IMR-90 (cell line): ENCODE measurements around the gene DOCK2. TPM values are rescaled to one million over a fixed set of nuclear protein-coding genes. Genes with fewer than 3 reads are reported as not detected.

Source experiments
- ATAC-seq: fragments of 200-7000 bp; cut with Tn5 transposase; 2 replicates; pipeline ENCODE4 v1.9.1; 2020; ENCODE audit warnings: low read depth, mild to moderate bottlenecking, moderate library complexity
- BruUV-seq: library from RNA; stranded (reverse); fragments of 400-500 nt; replicated peaks from 2 replicates; lab custom pipeline; 2021; lab: Mats Ljungman, UMichigan
- CTCF ChIA-PET: fragments of 300-600 bp; formaldehyde crosslinking; extraction: SDS; loops from one replicate; lab custom pipeline; 2021; ENCODE audit warnings: antibody characterized with exemption; lab: Yijun Ruan, JAX
- POLR2A ChIA-PET: fragments of 300-600 bp; sonication (Branson Sonifier 250); formaldehyde crosslinking; loops from one replicate; lab custom pipeline; 2022; ENCODE audit warnings: antibody characterized with exemption; ENCODE audit not compliant: unreplicated experiment; lab: Charles Lee
- DNase-seq: peaks from one replicate; pipeline ENCODE4 v3.0.0; 2013
- H2AFZ ChIP-seq: replicated peaks from 2 replicates; pipeline ENCODE3; 2013; ENCODE audit warnings: low read length, mild to moderate bottlenecking; ENCODE audit not compliant: poor library complexity
- H2AK5ac ChIP-seq: 2 replicates; pipeline ENCODE4 v1.6.1; 2013; ENCODE audit warnings: low read depth, low read length, inconsistent platforms
- H2AK9ac ChIP-seq: replicated peaks from 2 replicates; pipeline ENCODE3; 2013; ENCODE audit warnings: mild to moderate bottlenecking, low read depth, low read length, moderate library complexity; ENCODE audit not compliant: poor library complexity
- H2BK120ac ChIP-seq: 2 replicates; pipeline ENCODE4 v1.6.1; 2013; ENCODE audit warnings: low read depth, low read length, inconsistent platforms
- H2BK15ac ChIP-seq: 3 replicates; pipeline ENCODE4 v1.6.1; 2013; ENCODE audit warnings: low read depth, low read length, inconsistent platforms
- H2BK20ac ChIP-seq: 2 replicates; pipeline ENCODE4 v1.6.1; 2013; ENCODE audit warnings: low read depth, mild to moderate bottlenecking, inconsistent platforms, low read length, moderate library complexity
- H2BK5ac ChIP-seq: 2 replicates; pipeline ENCODE4 v1.6.1; 2013; ENCODE audit warnings: mild to moderate bottlenecking, low read depth, low read length, inconsistent platforms; ENCODE audit not compliant: poor library complexity, severe bottlenecking
- H3K14ac ChIP-seq: replicated peaks from 2 replicates; pipeline ENCODE4 v1.6.1; 2013; ENCODE audit warnings: low read depth, low read length, inconsistent platforms
- H3K18ac ChIP-seq: 2 replicates; pipeline ENCODE4 v1.6.1; 2013; ENCODE audit warnings: low read depth, low read length, control low read depth
- H3K23ac ChIP-seq: 2 replicates; pipeline ENCODE4 v1.6.1; 2013; ENCODE audit warnings: low read depth, low read length, inconsistent platforms
- H3K27ac ChIP-seq: 2 replicates; pipeline ENCODE4 v1.5.1; 2013; ENCODE audit warnings: mild to moderate bottlenecking, control low read depth, low read length; ENCODE audit not compliant: insufficient read depth
- H3K27me3 ChIP-seq: 2 replicates; pipeline ENCODE4 v1.6.1; 2013; ENCODE audit warnings: low read length; ENCODE audit not compliant: control insufficient read depth, insufficient read depth
- H3K36me3 ChIP-seq: 2 replicates; pipeline ENCODE4 v1.6.1; 2013; ENCODE audit warnings: low read length, mixed read lengths; ENCODE audit not compliant: control insufficient read depth, insufficient read depth
- H3K4ac ChIP-seq: 2 replicates; pipeline ENCODE4 v1.6.1; 2013; ENCODE audit warnings: low read depth, low read length, inconsistent platforms
- H3K4me1 ChIP-seq: 2 replicates; pipeline ENCODE4 v1.6.1; 2013; ENCODE audit warnings: low read length, mixed read lengths; ENCODE audit not compliant: control insufficient read depth, insufficient read depth
- H3K4me2 ChIP-seq: 2 replicates; pipeline ENCODE4 v1.6.1; 2013; ENCODE audit warnings: low read depth, mild to moderate bottlenecking, control low read depth, low read length, moderate library complexity
- H3K4me3 ChIP-seq: 2 replicates; pipeline ENCODE4 v1.5.1; 2013; ENCODE audit warnings: low read depth, mild to moderate bottlenecking, control low read depth, low read length, moderate library complexity; ENCODE audit not compliant: insufficient read depth
- H3K56ac ChIP-seq: 2 replicates; pipeline ENCODE4 v1.6.1; 2013; ENCODE audit warnings: low read length, inconsistent platforms; ENCODE audit not compliant: insufficient read depth; ENCODE audit errors: extremely low read depth
- H3K79me1 ChIP-seq, 2 experiments: 2 replicates each; pipeline ENCODE4 v1.6.1; 2013; ENCODE audit warnings: low read length in 2 of 2, inconsistent platforms in 1 of 2, low read depth in 1 of 2
- H3K9ac ChIP-seq: 2 replicates; pipeline ENCODE4 v1.6.1; 2013; ENCODE audit warnings: low read depth, low read length, control low read depth
- H3K9me1 ChIP-seq: 2 replicates; pipeline ENCODE4 v1.6.1; 2013; ENCODE audit warnings: low read length, inconsistent platforms; ENCODE audit not compliant: insufficient read depth
- H3K9me3 ChIP-seq: 2 replicates; pipeline ENCODE4 v1.6.1; 2013; ENCODE audit warnings: low read length; ENCODE audit not compliant: control insufficient read depth, insufficient read depth
- H4K20me1 ChIP-seq: 2 replicates; pipeline ENCODE4 v1.6.1; 2013; ENCODE audit warnings: low read length, inconsistent platforms; ENCODE audit not compliant: insufficient read depth
- H4K5ac ChIP-seq: 2 replicates; pipeline ENCODE4 v1.6.1; 2013; ENCODE audit warnings: mild to moderate bottlenecking, low read depth, low read length, control low read depth
- H4K8ac ChIP-seq, 2 experiments: 2 replicates each; pipeline ENCODE4 v1.6.1; 2013; ENCODE audit warnings: low read depth in 2 of 2, low read length in 2 of 2, control low read depth in 1 of 2, inconsistent platforms in 1 of 2
- H4K91ac ChIP-seq: 2 replicates; pipeline ENCODE4 v1.6.1; 2013; ENCODE audit warnings: low read depth, low read length, inconsistent platforms; ENCODE audit not compliant: insufficient read depth
- BHLHE40 ChIP-seq: fragments of 150-350 bp; IDR thresholded peaks from 2 replicates; pipeline ENCODE4 v1.6.1; 2016; ENCODE audit warnings: mild to moderate bottlenecking, low read depth, low read length
- CHD1 ChIP-seq: IDR thresholded peaks from 2 replicates; pipeline ENCODE4 v1.6.1; 2012; ENCODE audit warnings: low read depth, low read length, improper control_type of control experiment
- ELK1 ChIP-seq: fragments of 150-350 bp; IDR thresholded peaks from 2 replicates; pipeline ENCODE4 v1.6.1; 2016; ENCODE audit warnings: low read depth, mild to moderate bottlenecking, low read length, moderate library complexity, borderline replicate concordance
- FOS ChIP-seq: fragments of 150-350 bp; IDR thresholded peaks from 2 replicates; pipeline ENCODE4 v1.6.1; 2016; ENCODE audit warnings: low read depth, low read length
- MAFK ChIP-seq: IDR thresholded peaks from 2 replicates; pipeline ENCODE4 v1.6.1; 2012; ENCODE audit warnings: low read depth, low read length, improper control_type of control experiment
- NFE2L2 ChIP-seq: fragments of 150-350 bp; IDR thresholded peaks from 2 replicates; pipeline ENCODE4 v1.6.1; 2016; ENCODE audit warnings: low read depth, mild to moderate bottlenecking, low read length
- POLR2A ChIP-seq: IDR thresholded peaks from 2 replicates; pipeline ENCODE4 v1.6.1; 2012; ENCODE audit warnings: mild to moderate bottlenecking, low read depth, low read length
- RCOR1 ChIP-seq: IDR thresholded peaks from 2 replicates; pipeline ENCODE4 v1.6.1; 2012; ENCODE audit warnings: mild to moderate bottlenecking, low read length, improper control_type of control experiment; ENCODE audit not compliant: insufficient replicate concordance
- RFX5 ChIP-seq: IDR thresholded peaks from 2 replicates; pipeline ENCODE4 v1.8.0; 2012; ENCODE audit warnings: low read depth, mild to moderate bottlenecking, low read length, moderate library complexity
- WGBS, 2 experiments: methylation state at CpG; one replicate each; pipeline versions ENCODE4 v1.1.5 to v1.1.7; 2013; ENCODE audit warnings: missing lambda C conversion rate in 2 of 2; ENCODE audit not compliant: insufficient read length in 1 of 2; ENCODE audit errors: extremely low coverage in 2 of 2; 5-methylcytosine and 5-hydroxymethylcytosine counted together
- dilution Hi-C: fragments of 300-500 bp; cut with HindIII; formaldehyde crosslinking; loops from one replicate; pipeline ENCODE4 v1.14.3; 2018; ENCODE audit warnings: low sequenced_read_pairs; ENCODE audit not compliant: unreplicated experiment
- in situ Hi-C: fragments of 300-500 bp; cut with MboI; formaldehyde crosslinking; loops from 3 replicates; pipeline ENCODE4 v1.14.3; 2019; ENCODE audit warnings: low sequenced_read_pairs, inconsistent platforms, mixed read lengths
- intact Hi-C: fragments of 100-400 bp; cut with micrococcal nuclease; formaldehyde crosslinking; loops from 2 replicates; pipeline ENCODE4 v1.10.0; 2022
- polyA plus RNA-seq, 3 experiments: library from polyadenylated mRNA; depleted of rRNA; stranded (reverse); fragments of >200 nt; gene quantifications; 2 replicates each; pipeline ENCODE4 v1.2.3, GENCODE V29; 2012; ENCODE audit warnings: low replicate concordance in 1 of 3
- total RNA-seq: library from RNA; depleted of rRNA; stranded (reverse); fragments of >200 nt; gene quantifications from 2 replicates; pipeline ENCODE4 v1.2.3, GENCODE V29; 2012

Gene DOCK2
- total and polyA plus RNA-seq, 2 of the 4 experiments (the other 2 are of a cell fraction): 0.72 to 3.0 TPM

- H2BK20ac ChIP-seq: peak overlapping the region; percentile 27; the same call in 1 of the 2 replicates
- no peak for TF ChIP-seq RFX5
- TF ChIP-seq CHD1: no peak
- peak; percentile 93 for TF ChIP-seq MAFK
- no peak for TF ChIP-seq POLR2A
- TF ChIP-seq FOS: peak; percentile 82
- TF ChIP-seq BHLHE40: peak; percentile 61; the same call in 1 of the 2 replicates
- TF ChIP-seq RCOR1: no peak
- peak; percentile 52; the same call in 1 of the 2 replicates for TF ChIP-seq NFE2L2
- no peak for TF ChIP-seq ELK1
- H3K4me1 ChIP-seq: peaks cover 11% of the 10 kb centered on the region
- no peak overlapping the region; the same call in 1 of the 2 replicates for H3K4me2 ChIP-seq
- ChIA-PET CTCF (no interaction called here), POLR2A (no interaction called here)
- no peak overlapping the region for H3K23ac ChIP-seq
- no peak overlapping the region for H3K56ac ChIP-seq
- 0 out of 2 replicates have a peak overlapping the region, but pooled peaks have one; percentile 70 for H3K14ac ChIP-seq
- in situ Hi-C loops (no loop called here), intact Hi-C loops (no loop called here), dilution Hi-C loops (no loop called here)
- WGBS, 2 experiments: no CpG with 5 or more reads among the region's 1 CpG
- H3K79me1 ChIP-seq: no peaks in the 10 kb centered on the region; a peak in 1 of 4 replicates
- no peak overlapping the region for H2AFZ ChIP-seq
- no peak overlapping the region for H3K9ac ChIP-seq
- no peak overlapping the region for H3K4me3 ChIP-seq
- no peak overlapping the region for H2AK9ac ChIP-seq
- no peak overlapping the region for H3K27ac ChIP-seq
- no peak overlapping the region for H2AK5ac ChIP-seq
- no peak overlapping the region for H3K4ac ChIP-seq
- no peak overlapping the region for H4K8ac ChIP-seq
- no peaks in the 10 kb centered on the region for H3K27me3 ChIP-seq
- H2BK15ac ChIP-seq: no peak overlapping the region
- H4K20me1 ChIP-seq: no peaks in the 10 kb centered on the region
- H2BK120ac ChIP-seq: peak overlapping the region; percentile 17; the same call in 1 of the 2 replicates
- H3K36me3 ChIP-seq: no peaks in the 10 kb centered on the region
- ATAC-seq (peak; percentile 81), DNase-seq (peak; percentile 95)
- no TSS peak for BruUV-seq
- H3K18ac ChIP-seq: peak overlapping the region; percentile 39; the same call in 1 of the 2 replicates
- H4K5ac ChIP-seq: no peak overlapping the region
- H2BK5ac ChIP-seq: peak overlapping the region; percentile 67
- peaks cover 8% of the 10 kb centered on the region; the same call in 1 of the 2 replicates for H3K9me1 ChIP-seq
- no peaks in the 10 kb centered on the region for H3K9me3 ChIP-seq
- H4K91ac ChIP-seq: no peak overlapping the region
Measured at GRCh38 chr5:169626779-169627178, 10.3 kb upstream of the DOCK2 start.
